Measurements from ENCODE around the gene PKNOX2. TPM values are rescaled to one million over a fixed set of nuclear protein-coding genes. Genes with fewer than 3 reads are reported as not detected.
A peak's percentile ranks its signal among the peaks of the same experiment; 100 is the strongest.

The PKNOX2 gene
- total and polyA plus RNA-seq, 4 donors: 0.14 to 0.29 (median 0.24) TPM

DNA sequence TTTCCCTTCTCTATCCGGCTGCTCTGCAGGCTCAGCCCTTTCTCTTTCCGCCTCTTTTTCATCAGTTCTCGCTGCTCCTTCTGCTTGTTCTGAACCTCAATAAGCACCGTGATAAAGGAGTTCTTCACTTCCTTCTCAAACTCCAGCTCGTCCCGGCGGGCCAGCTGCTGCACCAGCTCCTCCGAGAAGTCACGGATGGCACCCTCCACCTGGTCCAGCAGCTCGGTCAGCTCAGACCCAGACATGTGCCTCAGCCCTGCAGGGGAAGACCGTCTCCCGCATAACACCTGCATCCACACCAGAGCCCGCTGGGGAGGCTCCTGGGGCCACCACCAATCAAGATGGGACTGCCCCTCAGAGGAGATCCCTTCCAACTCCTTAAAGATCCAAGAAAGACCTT is 291.3 kb downstream of the PKNOX2 start:
- no peak for TF ChIP-seq FOXA2 (IDR thresholded peaks at IDR 0.05)
- TF ChIP-seq, protein P1, sequence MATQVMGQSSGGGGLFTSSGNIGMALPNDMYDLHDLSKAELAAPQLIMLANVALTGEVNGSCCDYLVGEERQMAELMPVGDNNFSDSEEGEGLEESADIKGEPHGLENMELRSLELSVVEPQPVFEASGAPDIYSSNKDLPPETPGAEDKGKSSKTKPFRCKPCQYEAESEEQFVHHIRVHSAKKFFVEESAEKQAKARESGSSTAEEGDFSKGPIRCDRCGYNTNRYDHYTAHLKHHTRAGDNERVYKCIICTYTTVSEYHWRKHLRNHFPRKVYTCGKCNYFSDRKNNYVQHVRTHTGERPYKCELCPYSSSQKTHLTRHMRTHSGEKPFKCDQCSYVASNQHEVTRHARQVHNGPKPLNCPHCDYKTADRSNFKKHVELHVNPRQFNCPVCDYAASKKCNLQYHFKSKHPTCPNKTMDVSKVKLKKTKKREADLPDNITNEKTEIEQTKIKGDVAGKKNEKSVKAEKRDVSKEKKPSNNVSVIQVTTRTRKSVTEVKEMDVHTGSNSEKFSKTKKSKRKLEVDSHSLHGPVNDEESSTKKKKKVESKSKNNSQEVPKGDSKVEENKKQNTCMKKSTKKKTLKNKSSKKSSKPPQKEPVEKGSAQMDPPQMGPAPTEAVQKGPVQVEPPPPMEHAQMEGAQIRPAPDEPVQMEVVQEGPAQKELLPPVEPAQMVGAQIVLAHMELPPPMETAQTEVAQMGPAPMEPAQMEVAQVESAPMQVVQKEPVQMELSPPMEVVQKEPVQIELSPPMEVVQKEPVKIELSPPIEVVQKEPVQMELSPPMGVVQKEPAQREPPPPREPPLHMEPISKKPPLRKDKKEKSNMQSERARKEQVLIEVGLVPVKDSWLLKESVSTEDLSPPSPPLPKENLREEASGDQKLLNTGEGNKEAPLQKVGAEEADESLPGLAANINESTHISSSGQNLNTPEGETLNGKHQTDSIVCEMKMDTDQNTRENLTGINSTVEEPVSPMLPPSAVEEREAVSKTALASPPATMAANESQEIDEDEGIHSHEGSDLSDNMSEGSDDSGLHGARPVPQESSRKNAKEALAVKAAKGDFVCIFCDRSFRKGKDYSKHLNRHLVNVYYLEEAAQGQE (IDR thresholded peaks at IDR 0.05): no peak
- TF ChIP-seq, protein P2, sequence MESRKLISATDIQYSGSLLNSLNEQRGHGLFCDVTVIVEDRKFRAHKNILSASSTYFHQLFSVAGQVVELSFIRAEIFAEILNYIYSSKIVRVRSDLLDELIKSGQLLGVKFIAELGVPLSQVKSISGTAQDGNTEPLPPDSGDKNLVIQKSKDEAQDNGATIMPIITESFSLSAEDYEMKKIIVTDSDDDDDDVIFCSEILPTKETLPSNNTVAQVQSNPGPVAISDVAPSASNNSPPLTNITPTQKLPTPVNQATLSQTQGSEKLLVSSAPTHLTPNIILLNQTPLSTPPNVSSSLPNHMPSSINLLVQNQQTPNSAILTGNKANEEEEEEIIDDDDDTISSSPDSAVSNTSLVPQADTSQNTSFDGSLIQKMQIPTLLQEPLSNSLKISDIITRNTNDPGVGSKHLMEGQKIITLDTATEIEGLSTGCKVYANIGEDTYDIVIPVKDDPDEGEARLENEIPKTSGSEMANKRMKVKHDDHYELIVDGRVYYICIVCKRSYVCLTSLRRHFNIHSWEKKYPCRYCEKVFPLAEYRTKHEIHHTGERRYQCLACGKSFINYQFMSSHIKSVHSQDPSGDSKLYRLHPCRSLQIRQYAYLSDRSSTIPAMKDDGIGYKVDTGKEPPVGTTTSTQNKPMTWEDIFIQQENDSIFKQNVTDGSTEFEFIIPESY (IDR thresholded peaks at IDR 0.05): no peak
- no peak for TF ChIP-seq FOXA1 (IDR thresholded peaks at IDR 0.05)
- TF ChIP-seq TAF1 (conservative IDR thresholded peaks at IDR 0.05): no peak
- TF ChIP-seq JUND (IDR thresholded peaks at IDR 0.05): no peak
- TF ChIP-seq GABPA (IDR thresholded peaks at IDR 0.05 in 1 of 2, conservative IDR thresholded peaks at IDR 0.05 in 1 of 2): no peak
- Histone ChIP-seq H3K4me1 (ENCODE audit: control insufficient read depth in 4 of 4, insufficient read depth in 4 of 4, low read length in 3 of 4) (peaks cover 0 to 5% (median 1%) of the 10 kb centered on the region in 4 donors), H3K36me3 (ENCODE audit: control insufficient read depth in 4 of 4, insufficient read depth in 3 of 4, low read depth in 1 of 4, low read length in 3 of 4) (no peaks in the 10 kb centered on the region), H3K27me3 (ENCODE audit: control insufficient read depth in 4 of 4, insufficient read depth in 4 of 4, low read length in 3 of 4) (no peaks in the 10 kb centered on the region), H3K9ac (ENCODE audit: low read depth in 1 of 2, low read length in 2 of 2) (no peak overlapping the region), H3K4me3 (ENCODE audit: low read depth in 1 of 3, low read length in 3 of 3) (no peak overlapping the region), H3K9me3 (ENCODE audit: control insufficient read depth in 4 of 4, low read length in 3 of 4) (no peaks in the 10 kb centered on the region), H3K27ac (ENCODE audit: low read depth in 1 of 2, low read length in 2 of 2) (no peak overlapping the region)
- no peak for DNase-seq (ENCODE audit: low spot score)
- WGBS: 80% methylated on average over 13 of the region's 13 CpGs

DNA sequence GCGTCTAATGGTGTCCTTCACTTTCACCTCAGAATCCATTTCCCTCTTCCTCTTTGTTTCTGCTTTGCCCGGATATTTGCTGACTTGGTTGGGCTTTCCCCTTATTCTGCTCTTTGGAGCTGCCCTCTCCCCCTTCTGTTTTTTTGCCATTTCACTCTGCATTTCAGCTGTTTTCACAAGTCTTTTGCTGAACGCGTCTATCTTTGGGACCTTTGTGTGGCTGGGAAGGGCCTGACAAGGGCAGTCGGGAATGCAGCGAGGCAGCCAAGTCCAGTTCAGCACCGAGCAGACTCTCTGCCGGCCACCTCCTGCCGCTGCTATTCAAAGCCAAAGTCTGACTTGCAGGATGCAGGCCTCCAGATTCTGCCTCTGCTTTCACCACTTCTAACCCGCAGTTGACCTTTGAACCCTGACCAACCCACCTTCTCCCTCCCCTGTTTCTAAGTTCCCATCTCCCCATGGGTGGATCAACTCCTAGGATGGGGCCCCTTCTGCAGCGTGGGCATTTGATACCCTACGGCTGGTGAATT is 293.3 kb downstream of the PKNOX2 start:
- Histone ChIP-seq H3K27me3 (ENCODE audit: control insufficient read depth in 4 of 4, insufficient read depth in 4 of 4, low read length in 3 of 4) (no peaks in the 10 kb centered on the region), H3K9me3 (ENCODE audit: control insufficient read depth in 4 of 4, low read length in 3 of 4) (no peaks in the 10 kb centered on the region), H3K4me3 (ENCODE audit: low read depth in 1 of 3, low read length in 3 of 3) (no peak overlapping the region), H3K4me1 (ENCODE audit: control insufficient read depth in 4 of 4, insufficient read depth in 4 of 4, low read length in 3 of 4) (peaks cover 0 to 5% (median 0%) of the 10 kb centered on the region in 4 donors), H3K36me3 (ENCODE audit: control insufficient read depth in 4 of 4, insufficient read depth in 3 of 4, low read depth in 1 of 4, low read length in 3 of 4) (no peaks in the 10 kb centered on the region), H3K27ac (ENCODE audit: low read depth in 1 of 2, low read length in 2 of 2) (no peak overlapping the region), H3K9ac (ENCODE audit: low read depth in 1 of 2, low read length in 2 of 2) (no peak overlapping the region)
- no peak for TF ChIP-seq HNF4G (IDR thresholded peaks at IDR 0.05)
- TF ChIP-seq FOXA2 (IDR thresholded peaks at IDR 0.05): no peak
- TF ChIP-seq NR2F2 (IDR thresholded peaks at IDR 0.05): peak; percentile 48
- no peak for TF ChIP-seq YY1 (IDR thresholded peaks at IDR 0.05)
- TF ChIP-seq HNF4A (conservative IDR thresholded peaks at IDR 0.05): no peak
- no peak for TF ChIP-seq RXRA (IDR thresholded peaks at IDR 0.05)
- TF ChIP-seq, protein P3, sequence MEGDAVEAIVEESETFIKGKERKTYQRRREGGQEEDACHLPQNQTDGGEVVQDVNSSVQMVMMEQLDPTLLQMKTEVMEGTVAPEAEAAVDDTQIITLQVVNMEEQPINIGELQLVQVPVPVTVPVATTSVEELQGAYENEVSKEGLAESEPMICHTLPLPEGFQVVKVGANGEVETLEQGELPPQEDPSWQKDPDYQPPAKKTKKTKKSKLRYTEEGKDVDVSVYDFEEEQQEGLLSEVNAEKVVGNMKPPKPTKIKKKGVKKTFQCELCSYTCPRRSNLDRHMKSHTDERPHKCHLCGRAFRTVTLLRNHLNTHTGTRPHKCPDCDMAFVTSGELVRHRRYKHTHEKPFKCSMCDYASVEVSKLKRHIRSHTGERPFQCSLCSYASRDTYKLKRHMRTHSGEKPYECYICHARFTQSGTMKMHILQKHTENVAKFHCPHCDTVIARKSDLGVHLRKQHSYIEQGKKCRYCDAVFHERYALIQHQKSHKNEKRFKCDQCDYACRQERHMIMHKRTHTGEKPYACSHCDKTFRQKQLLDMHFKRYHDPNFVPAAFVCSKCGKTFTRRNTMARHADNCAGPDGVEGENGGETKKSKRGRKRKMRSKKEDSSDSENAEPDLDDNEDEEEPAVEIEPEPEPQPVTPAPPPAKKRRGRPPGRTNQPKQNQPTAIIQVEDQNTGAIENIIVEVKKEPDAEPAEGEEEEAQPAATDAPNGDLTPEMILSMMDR (IDR thresholded peaks at IDR 0.05; ENCODE audit: low read depth, low read length, missing input control): no peak
- no peak for TF ChIP-seq EGR1 (IDR thresholded peaks at IDR 0.05; ENCODE audit: low read depth in 2 of 2)
- no peak for TF ChIP-seq JUND (IDR thresholded peaks at IDR 0.05)
- TF ChIP-seq, protein P1 (IDR thresholded peaks at IDR 0.05): peak; percentile 82
- no peak for TF ChIP-seq FOXA1 (IDR thresholded peaks at IDR 0.05)
- TF ChIP-seq, protein P4, sequence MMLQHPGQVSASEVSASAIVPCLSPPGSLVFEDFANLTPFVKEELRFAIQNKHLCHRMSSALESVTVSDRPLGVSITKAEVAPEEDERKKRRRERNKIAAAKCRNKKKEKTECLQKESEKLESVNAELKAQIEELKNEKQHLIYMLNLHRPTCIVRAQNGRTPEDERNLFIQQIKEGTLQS (IDR thresholded peaks at IDR 0.05): no peak
- no peak for TF ChIP-seq TAF1 (conservative IDR thresholded peaks at IDR 0.05)
- no peak for DNase-seq (ENCODE audit: low spot score)
- 44% methylated on average over 12 of the region's 12 CpGs for WGBS
